Amniotic stem cell (primary cell): Measurements from ENCODE around the gene NEK3.
"Not testable (repeated sequence)": the region's sequence is repeated elsewhere in the genome, so short reads cannot be mapped to it uniquely, and the experiment has no call there.

ENCODE experiments used
- DNase-seq: peaks from one replicate; lab custom pipeline; 2025; lab: John Stamatoyannopoulos, UW

NEK3 gene

GRCh38 chr13:52170828-52171391 lies 11.5 kb upstream of the NEK3 start:
- DNase-seq = not testable (repeated sequence)

DNA sequence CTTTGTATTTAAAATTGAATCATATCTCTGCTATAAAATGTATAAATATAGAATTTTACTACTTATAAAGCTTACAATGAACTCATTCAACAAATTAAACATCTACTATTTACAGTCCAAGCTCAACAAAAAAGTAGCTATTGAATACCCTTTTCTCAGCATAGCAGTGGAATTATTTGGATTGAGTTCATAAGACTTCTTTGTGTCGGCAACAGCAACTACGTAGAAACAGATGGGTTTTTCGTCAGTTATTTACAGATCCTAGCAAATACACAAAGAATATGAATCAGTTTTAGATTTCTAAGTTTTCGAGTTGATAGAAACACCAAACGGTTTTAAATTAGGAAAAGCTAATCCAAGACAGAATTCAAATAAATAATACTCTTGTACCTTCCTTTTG lies 10.4 kb upstream of the NEK3 start:
- no peak for DNase-seq

DNA sequence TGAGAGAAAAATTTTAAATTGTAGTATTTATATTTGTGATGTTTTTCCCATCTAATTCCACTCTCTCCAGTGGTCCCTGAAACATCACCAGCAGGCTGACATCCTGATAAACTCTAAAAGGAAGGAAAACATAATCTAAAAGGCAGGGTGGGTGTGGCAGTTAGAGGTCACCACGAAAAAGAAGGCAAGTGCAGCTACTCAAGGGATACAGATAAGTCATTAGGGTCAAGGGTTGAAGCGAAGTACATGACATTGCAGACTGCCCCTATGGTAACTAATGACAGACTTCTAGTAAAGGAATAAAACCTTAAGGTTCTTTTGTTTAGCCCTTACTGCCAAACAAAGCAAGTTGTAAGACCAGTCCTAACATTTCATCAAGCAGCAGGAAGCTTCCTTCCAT lies 6.0 kb upstream of the NEK3 start:
- DNase-seq = no peak

DNA sequence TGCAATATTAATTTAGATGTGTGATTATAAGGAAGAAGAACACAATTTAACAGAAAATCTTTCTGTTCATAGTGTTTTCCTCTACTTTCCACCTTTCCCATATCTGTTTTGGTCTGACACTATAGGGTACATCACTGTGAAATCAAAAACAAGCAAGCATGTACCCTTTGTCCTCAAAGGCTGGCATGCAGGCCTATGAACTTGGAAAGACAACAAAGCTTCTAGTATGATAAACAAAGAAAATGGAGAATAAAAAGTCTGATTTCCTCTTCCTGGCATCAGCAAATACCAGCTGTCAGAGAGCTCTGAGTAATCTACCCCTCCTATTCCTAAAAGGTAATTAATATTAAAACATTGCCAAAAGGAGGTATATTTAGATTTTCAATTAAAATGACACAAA lies 5.6 kb upstream of the NEK3 start:
- DNase-seq = no peak

DNA sequence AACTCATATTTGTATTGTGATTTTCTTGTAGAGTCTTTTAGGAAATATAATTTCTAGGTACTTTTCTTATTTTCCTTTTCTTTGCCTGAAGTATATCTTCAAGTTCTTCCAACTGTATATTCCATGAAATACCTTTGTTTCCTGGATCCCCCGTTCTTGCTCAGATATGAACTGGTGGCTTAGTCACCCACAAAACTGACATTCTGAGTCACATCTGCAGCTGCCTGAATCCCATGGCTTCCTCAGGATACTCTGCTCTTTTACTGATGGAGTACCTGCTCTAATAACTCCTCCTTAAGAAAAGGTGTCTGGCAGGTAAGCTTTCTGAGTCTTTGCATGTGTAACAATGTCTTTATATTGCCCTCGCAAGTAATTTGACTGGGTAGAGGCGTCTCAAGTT lies 4.5 kb upstream of the NEK3 start:
- not testable (repeated sequence) for DNase-seq

GRCh38 chr13:52162279-52163101 lies 3.1 kb upstream of the NEK3 start:
- DNase-seq = no peak

- DNase-seq = no peak
Measured at GRCh38 chr13:52161181-52161646, 1.8 kb upstream of the NEK3 start.

- DNase-seq = no peak
Measured at GRCh38 chr13:52160506-52160905, 1.1 kb upstream of the NEK3 start.

DNA sequence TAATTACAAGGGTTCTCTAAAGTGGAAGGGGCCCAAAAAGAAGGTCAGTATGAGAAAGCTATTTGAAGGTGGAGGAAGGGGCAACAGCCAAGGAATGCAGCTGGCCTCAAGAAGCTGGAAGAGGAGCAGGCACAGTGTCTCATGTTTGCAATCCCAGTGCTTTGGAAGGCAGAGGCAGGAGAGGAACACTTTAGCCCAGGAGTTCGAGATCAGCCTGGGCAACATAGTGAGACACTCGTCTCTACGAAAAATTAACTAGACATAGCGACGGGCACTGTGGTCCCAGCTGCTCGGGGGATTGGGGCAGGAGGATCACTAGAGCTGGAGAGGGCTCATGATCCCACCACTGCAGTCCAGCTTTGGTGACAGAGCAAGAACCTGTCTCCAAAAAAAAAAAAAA lies 656 bp upstream of the NEK3 start:
- DNase-seq = no peak

DNA sequence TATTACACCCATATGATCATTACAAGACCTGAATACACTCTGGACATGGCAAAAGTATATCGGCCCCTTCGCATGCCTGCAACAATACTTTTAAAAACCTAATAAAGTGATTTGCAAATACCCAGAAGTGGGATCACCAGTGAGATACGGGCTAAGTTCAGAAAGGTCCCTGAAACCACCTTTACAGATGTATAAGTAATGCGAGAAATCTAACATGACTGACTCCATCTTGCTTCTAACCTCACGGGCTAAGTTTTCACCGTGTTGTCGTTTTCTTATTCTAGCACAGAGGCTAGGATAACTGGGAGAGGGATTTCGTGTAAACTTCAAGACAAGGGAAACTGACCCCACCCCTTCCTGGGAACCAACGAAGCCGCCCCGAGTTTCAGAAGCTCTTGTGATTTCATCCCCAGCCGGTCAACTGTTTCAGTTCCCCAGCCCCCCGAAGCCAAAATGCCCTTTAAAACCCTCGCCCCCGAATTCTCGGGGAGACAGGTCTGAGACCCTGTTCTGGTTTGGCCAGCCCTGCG lies 703 bp downstream of the NEK3 start:
- DNase-seq = peak; percentile 13

DNA sequence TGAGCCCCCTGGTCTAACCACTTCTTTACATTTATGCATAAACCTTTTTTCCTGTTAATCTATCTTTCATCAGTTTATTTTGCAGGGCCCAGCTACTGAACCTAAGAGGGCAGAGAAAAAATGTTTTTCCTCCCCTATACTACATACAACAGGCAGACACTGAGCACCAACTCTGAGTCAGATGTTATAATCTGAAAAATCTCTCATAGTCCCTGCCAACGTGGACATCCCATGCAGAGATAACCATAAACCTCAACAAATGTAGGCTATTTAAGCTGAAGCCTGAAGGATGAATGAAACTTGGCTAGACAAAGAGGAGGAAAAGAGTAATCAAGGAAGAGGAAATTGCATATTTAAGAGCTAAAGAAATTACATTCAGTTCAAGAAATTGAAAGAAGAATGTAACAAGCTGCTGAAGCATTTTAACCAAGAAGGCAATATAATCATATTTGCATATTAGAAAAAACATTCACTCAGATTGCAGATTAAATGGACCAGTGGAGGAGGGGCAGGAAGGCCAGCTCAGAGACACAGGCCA lies 2.6 kb downstream of the NEK3 start:
- no peak for DNase-seq

DNA sequence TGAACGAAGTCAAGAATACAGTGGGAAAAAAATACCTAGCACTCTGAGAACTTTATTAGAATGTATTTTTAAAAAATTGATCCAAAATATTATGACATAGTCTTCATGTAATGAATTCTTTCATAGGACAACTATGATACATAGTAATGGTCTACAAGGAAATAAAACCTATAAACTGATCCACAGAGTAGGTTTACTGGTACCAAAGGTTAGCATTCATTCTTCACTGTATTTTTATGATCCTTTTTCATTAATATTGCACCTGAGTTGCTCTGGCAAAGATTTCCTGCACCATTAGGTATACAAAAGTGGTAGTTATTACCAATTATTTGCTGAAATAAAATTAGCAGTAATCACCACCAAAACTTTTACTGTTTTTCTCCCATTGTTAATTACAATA lies 4.2 kb downstream of the NEK3 start:
- no peak for DNase-seq

GRCh38 chr13:52147225-52147624 lies 12.2 kb downstream of the NEK3 start:
- DNase-seq = no peak

DNA sequence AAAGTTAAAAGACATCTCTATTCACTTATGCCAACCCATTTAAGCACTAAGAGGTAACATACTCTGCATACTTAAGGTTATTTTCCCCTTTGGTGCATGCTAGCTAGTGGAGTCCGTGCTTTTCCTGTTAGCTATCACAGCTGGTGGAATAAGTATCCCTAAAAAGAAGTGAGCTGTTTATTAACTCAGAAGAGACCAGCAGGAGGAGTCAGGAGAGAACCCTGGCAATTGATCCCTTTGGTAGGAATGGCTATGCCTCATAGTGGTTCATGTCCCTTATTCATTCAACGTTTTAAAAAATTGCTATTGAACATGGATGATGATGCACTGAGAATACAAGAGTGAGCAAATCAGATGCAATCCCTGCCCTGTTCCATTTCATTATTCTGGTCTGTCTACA lies 18.1 kb downstream of the NEK3 start:
- no peak for DNase-seq

DNA sequence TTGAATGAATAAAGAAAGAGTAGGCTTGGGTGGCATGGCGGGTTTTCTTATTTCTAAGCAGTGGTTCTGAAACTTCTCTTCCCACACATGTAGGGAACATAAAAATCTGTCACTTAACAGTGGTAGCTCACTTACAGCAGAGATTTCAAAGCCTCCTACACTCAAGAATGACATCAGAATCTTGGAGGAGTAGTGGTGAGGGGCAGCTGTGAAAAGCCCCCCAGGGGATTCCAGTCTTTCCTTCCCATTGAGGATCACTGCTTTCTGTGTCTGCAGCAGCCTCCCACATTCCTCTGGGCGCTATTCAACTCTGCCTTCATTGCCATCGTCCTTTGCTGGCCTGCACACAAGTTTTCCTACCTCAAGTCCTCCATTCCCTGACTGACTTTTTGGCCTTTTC lies 21.9 kb downstream of the NEK3 start:
- no peak for DNase-seq

- no peak for DNase-seq
Measured at GRCh38 chr13:52136763-52137162, 22.6 kb downstream of the NEK3 start.

GRCh38 chr13:52130641-52131040 lies 28.8 kb downstream of the NEK3 start:
- DNase-seq = no peak

- DNase-seq = peak; percentile 6
Measured at GRCh38 chr13:52128714-52129700, 30.4 kb downstream of the NEK3 start, which contains the start of gene NEK5. Gene NEK5, minus strand, starts transcription at chr13:52129073. Its CDS starts 1,591 bp downstream, at chr13:52127482.

DNA sequence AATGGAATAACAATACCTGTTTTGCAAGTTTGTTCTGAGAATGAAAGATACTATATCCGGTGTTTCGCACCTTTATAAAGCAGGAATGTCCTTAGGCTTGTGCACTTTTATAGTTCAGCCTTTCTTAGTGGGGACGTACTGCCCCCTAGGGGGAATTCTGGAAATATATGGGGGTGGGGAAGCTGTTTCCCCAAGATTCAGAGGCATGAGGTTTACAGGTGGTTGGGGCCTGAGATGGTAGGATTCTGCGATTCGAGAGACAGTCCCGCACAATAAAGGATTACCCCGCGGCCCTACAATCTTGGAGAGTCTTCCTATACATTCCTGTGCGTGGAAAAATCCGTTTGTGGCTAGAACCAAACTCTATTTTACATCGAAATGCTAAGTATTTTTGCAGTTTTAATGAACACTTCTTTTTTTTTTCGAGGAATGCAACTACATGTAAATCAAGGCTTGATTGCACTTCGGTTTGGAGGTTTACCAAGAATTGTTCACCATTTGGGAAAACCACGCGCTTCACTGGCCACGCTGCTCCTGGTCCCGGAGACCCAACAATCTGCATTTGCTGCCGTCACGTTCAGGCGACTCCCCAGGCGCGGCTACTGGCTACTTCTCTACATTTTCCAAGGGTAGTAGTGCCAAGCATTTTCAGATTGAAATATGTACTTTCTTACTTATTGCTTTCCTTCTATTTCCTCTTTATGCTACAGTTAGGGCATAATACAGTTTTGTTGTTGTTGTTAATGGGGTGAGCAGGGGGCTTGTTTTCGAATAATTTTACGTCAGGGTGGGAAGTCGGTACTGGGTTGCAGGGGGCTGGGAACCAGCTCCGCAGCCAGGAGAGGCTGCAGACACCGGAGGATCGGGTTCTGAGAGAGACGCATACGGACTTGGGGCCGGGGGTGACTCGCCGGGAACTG lies 31.4 kb downstream of the NEK3 start:
- peak; percentile 6 for DNase-seq

- no peak for DNase-seq
Measured at GRCh38 chr13:52127378-52127777, 32.0 kb downstream of the NEK3 start.

- DNase-seq = no peak
Measured at GRCh38 chr13:52125547-52125946, 33.9 kb downstream of the NEK3 start.
